Trophoblast cell (in vitro differentiated cells and primary cell): ENCODE measurements around the gene KCTD7.
"Not testable (repeated sequence)": the region's sequence is repeated elsewhere in the genome, so short reads cannot be mapped to it uniquely, and the experiment has no call there.

ENCODE experiments used
- DNase-seq, 2 donors: peaks; one replicate each; pipeline ENCODE4 v3.0.0-alpha.2; 2016
- H2AFZ ChIP-seq: 2 replicates; pipeline ENCODE4 v1.6.1; 2013; ENCODE audit warnings: low read length, moderate library complexity, mild to moderate bottlenecking; ENCODE audit not compliant: insufficient read depth, poor library complexity
- H2AK5ac ChIP-seq: 2 replicates; pipeline ENCODE4 v1.6.1; 2013; ENCODE audit warnings: mild to moderate bottlenecking, low read length
- H2BK120ac ChIP-seq: 2 replicates; pipeline ENCODE4 v1.6.1; 2013; ENCODE audit warnings: low read length, mild to moderate bottlenecking, moderate library complexity; ENCODE audit not compliant: insufficient read depth, poor library complexity
- H2BK12ac ChIP-seq: 2 replicates; pipeline ENCODE4 v1.6.1; 2013; ENCODE audit warnings: mild to moderate bottlenecking, low read length, moderate library complexity
- H2BK5ac ChIP-seq: 2 replicates; pipeline ENCODE4 v1.6.1; 2013; ENCODE audit warnings: low read length, low read depth, moderate library complexity, mild to moderate bottlenecking; ENCODE audit not compliant: poor library complexity
- H3K14ac ChIP-seq: 2 replicates; pipeline ENCODE4 v1.6.1; 2013; ENCODE audit warnings: mild to moderate bottlenecking, low read length
- H3K18ac ChIP-seq: 2 replicates; pipeline ENCODE4 v1.6.1; 2013; ENCODE audit warnings: mild to moderate bottlenecking, low read length
- H3K23ac ChIP-seq: 2 replicates; pipeline ENCODE4 v1.6.1; 2013; ENCODE audit warnings: low read length
- H3K27ac ChIP-seq: 2 replicates; pipeline ENCODE4 v1.5.1; 2013; ENCODE audit warnings: low read depth, mild to moderate bottlenecking, inconsistent platforms, low read length, moderate library complexity
- H3K27me3 ChIP-seq: 2 replicates; pipeline ENCODE4 v1.6.1; 2013; ENCODE audit warnings: inconsistent platforms, mild to moderate bottlenecking, low read length, moderate library complexity; ENCODE audit not compliant: insufficient read depth
- H3K36me3 ChIP-seq, 2 experiments: 1 replicate in 1 of 2; 2 replicates in 1 of 2; pipeline ENCODE4 v1.6.1; 2013; ENCODE audit warnings: low read length in 2 of 2, mild to moderate bottlenecking in 2 of 2, moderate library complexity in 1 of 2; ENCODE audit not compliant: insufficient read depth in 2 of 2, control insufficient read depth in 1 of 2
- H3K4ac ChIP-seq: 2 replicates; pipeline ENCODE4 v1.6.1; 2013; ENCODE audit warnings: low read depth, mild to moderate bottlenecking, low read length, moderate library complexity
- H3K4me1 ChIP-seq, 2 experiments: 1 replicate in 1 of 2; 2 replicates in 1 of 2; pipeline ENCODE4 v1.6.1; 2013; ENCODE audit warnings: low read length in 2 of 2, mild to moderate bottlenecking in 2 of 2, moderate library complexity in 1 of 2; ENCODE audit not compliant: insufficient read depth in 2 of 2, control insufficient read depth in 1 of 2
- H3K4me2 ChIP-seq: 2 replicates; pipeline ENCODE4 v1.6.1; 2013; ENCODE audit warnings: inconsistent platforms, mild to moderate bottlenecking, low read length, moderate library complexity
- H3K4me3 ChIP-seq: 2 replicates; pipeline ENCODE4 v1.5.1; 2013; ENCODE audit warnings: mild to moderate bottlenecking, low read depth, low read length, inconsistent platforms
- H3K79me1 ChIP-seq: one replicate; pipeline ENCODE4 v1.6.1; 2013; ENCODE audit warnings: low read length
- H3K79me2 ChIP-seq: 2 replicates; pipeline ENCODE4 v1.6.1; 2013; ENCODE audit warnings: low read length, mild to moderate bottlenecking; ENCODE audit not compliant: control insufficient read depth, insufficient read depth, poor library complexity
- H3K9ac ChIP-seq: 2 replicates; pipeline ENCODE4 v1.6.1; 2013; ENCODE audit warnings: mild to moderate bottlenecking, low read length
- H3K9me3 ChIP-seq: 2 replicates; pipeline ENCODE4 v1.6.1; 2013; ENCODE audit warnings: low read depth, mild to moderate bottlenecking, control low read depth, inconsistent platforms, low read length; ENCODE audit not compliant: insufficient read depth
- H4K12ac ChIP-seq: 2 replicates; pipeline ENCODE4 v1.6.1; 2013; ENCODE audit warnings: low read depth, mild to moderate bottlenecking, low read length, moderate library complexity
- H4K8ac ChIP-seq: 2 replicates; pipeline ENCODE4 v1.6.1; 2013; ENCODE audit warnings: low read depth, mild to moderate bottlenecking, low read length, moderate library complexity
- H4K91ac ChIP-seq: one replicate; pipeline ENCODE4 v1.6.1; 2013; ENCODE audit warnings: low read depth, mild to moderate bottlenecking, low read length, moderate library complexity
- WGBS: extraction: QIAGEN DNeasy Blood & Tissue Kit; methylation state at CpG from one replicate; pipeline ENCODE4 v1.1.7; 2013; ENCODE audit warnings: missing lambda C conversion rate; ENCODE audit not compliant: insufficient read length, insufficient coverage; ENCODE audit errors: extremely low coverage; 5-methylcytosine and 5-hydroxymethylcytosine counted together

KCTD7 gene

DNA sequence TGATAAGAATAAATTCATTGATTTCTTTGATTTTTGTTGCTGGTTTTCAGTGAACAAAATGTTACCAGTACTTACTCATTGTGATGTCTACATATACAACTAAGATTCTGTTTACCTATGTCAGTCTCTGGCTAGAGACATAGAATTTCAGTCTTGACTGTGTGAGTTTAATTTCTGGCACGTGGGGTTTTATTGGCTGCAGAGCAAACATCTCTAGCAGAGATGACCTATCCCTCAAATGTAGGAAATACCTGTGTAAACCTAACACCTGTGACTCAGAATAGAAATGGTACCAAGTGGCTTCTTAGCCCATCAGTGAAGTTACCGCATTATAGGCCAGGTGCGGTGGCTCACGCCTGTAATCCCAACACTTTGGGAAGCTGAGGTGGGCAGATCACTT lies 57.0 kb downstream of the KCTD7 start:
- H2AK5ac ChIP-seq, H3K27ac ChIP-seq, H3K36me3 ChIP-seq, H3K9ac ChIP-seq, H3K4me1 ChIP-seq, H2BK120ac ChIP-seq, H3K4me2 ChIP-seq, H3K27me3 ChIP-seq, H3K4ac ChIP-seq, H3K23ac ChIP-seq, DNase-seq, H2BK5ac ChIP-seq, H2BK12ac ChIP-seq, H3K9me3 ChIP-seq, H4K8ac ChIP-seq, H4K12ac ChIP-seq, H3K18ac ChIP-seq, H3K4me3 ChIP-seq, H2AFZ ChIP-seq, H3K14ac ChIP-seq, H4K91ac ChIP-seq: not testable (repeated sequence)
- WGBS: no CpG with 5 or more reads among the region's 4 CpGs
- Histone ChIP-seq H3K79me1 (peaks cover 14% of the 10 kb centered on the region), H3K79me2 (peaks cover 14% of the 10 kb centered on the region)

DNA sequence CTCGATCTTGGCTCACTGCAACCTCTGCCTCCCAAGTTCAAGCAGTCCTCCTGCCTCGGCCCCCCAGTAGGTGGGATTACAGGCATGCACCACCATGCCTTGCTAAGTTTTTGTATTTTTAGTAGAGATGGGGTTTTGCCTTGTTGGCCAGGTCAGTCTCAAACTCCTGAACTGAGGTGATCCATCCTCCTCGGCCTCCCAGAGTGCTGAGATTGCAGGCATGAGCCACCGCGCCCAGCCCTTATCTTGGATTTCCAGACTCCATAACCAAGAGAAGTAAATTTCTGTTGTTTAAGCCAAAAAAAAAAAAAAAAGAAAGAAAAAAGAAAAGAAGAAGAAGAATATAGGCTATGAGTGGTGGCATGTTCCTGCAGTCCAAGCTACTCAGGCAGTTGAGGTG lies 58.5 kb downstream of the KCTD7 start:
- no peak overlapping the region for H3K18ac ChIP-seq
- no peaks in the 10 kb centered on the region for H3K9me3 ChIP-seq
- peaks cover 4 to 7% of the 10 kb centered on the region in 2 experiments for H3K4me1 ChIP-seq
- H3K4me2 ChIP-seq: no peak overlapping the region
- peak overlapping the region; percentile 43 for H4K12ac ChIP-seq
- H3K14ac ChIP-seq: no peak overlapping the region
- H4K91ac ChIP-seq: no peak overlapping the region
- no peak overlapping the region for H2BK5ac ChIP-seq
- H3K79me1 ChIP-seq: peaks cover 6% of the 10 kb centered on the region
- no peak overlapping the region for H3K23ac ChIP-seq
- no peak overlapping the region for H2AK5ac ChIP-seq
- H3K4ac ChIP-seq: no peak overlapping the region
- H3K4me3 ChIP-seq: no peak overlapping the region
- no peak overlapping the region for H3K9ac ChIP-seq
- no peak overlapping the region for H4K8ac ChIP-seq
- no peaks in the 10 kb centered on the region for H3K36me3 ChIP-seq
- no peak overlapping the region for H2AFZ ChIP-seq
- DNase-seq: no peak
- H2BK120ac ChIP-seq: no peak overlapping the region
- no peaks in the 10 kb centered on the region for H3K27me3 ChIP-seq
- H3K79me2 ChIP-seq: peaks cover 6% of the 10 kb centered on the region
- H3K27ac ChIP-seq: no peak overlapping the region
- no CpG with 5 or more reads among the region's 5 CpGs for WGBS
- no peak overlapping the region for H2BK12ac ChIP-seq

DNA sequence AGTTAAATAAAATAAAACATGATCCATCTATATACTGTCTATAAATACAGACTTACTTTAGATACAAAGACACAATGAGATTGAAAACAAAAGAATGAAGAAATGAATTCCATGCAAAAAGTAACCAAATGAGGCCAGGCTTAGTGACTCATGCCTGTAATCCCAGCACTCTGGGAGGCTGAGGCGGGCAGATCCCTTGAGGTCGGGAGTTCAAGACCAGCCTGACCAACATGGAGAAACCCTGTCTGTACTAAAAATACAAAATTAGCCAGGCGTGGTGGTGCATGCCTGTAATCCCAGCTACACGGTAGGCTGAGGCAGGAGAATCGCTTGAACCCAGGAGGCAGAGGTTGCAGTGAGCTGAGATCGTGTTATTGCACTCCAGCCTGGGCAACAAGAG lies 59.0 kb downstream of the KCTD7 start:
- no CpG with 5 or more reads among the region's 6 CpGs for WGBS
- not testable (repeated sequence) for H3K14ac ChIP-seq, H3K18ac ChIP-seq, H3K79me2 ChIP-seq, H3K23ac ChIP-seq, H3K27me3 ChIP-seq, H4K12ac ChIP-seq, H4K8ac ChIP-seq, H3K4ac ChIP-seq, H2AK5ac ChIP-seq, H3K4me2 ChIP-seq, H3K4me3 ChIP-seq, H2BK120ac ChIP-seq, DNase-seq, H2BK12ac ChIP-seq, H2BK5ac ChIP-seq, H3K36me3 ChIP-seq, H3K79me1 ChIP-seq, H4K91ac ChIP-seq, H3K4me1 ChIP-seq, H2AFZ ChIP-seq, H3K9ac ChIP-seq, H3K27ac ChIP-seq, H3K9me3 ChIP-seq

DNA sequence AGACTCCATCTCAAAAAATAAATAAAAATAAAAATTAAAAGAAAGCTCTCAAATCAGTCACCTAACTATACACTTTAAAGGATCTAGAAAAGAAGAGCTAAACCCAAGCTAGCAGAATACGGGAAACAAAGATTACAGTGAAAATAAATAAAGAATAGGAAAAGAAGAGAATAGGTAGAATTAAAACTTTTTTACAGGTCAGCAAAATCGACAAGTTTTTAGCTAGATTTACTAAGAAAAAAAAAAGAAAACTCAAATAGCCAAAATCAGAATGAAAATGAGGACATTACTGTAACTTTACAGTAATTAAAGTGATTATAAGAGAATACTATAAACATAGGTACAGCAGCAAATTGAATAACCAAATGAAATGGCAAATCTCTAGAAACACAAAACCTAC lies 60.4 kb downstream of the KCTD7 start:
- Histone ChIP-seq H3K23ac (no peak overlapping the region), H3K4ac (no peak overlapping the region), H4K91ac (no peak overlapping the region), H3K79me2 (no peaks in the 10 kb centered on the region), H3K9me3 (no peaks in the 10 kb centered on the region), H3K4me2 (no peak overlapping the region), H3K4me3 (no peak overlapping the region), H2BK120ac (no peak overlapping the region), H3K9ac (no peak overlapping the region), H2BK12ac (no peak overlapping the region), H2AK5ac (no peak overlapping the region), H3K14ac (no peak overlapping the region), H3K18ac (no peak overlapping the region), H3K27ac (no peak overlapping the region), H3K4me1 (peaks cover 0 to 2% of the 10 kb centered on the region in 2 experiments), H4K8ac (no peak overlapping the region), H3K79me1 (no peaks in the 10 kb centered on the region), H2AFZ (no peak overlapping the region), H3K36me3 (peaks cover 3 to 10% of the 10 kb centered on the region in 2 experiments), H4K12ac (no peak overlapping the region), H2BK5ac (no peak overlapping the region), H3K27me3 (no peaks in the 10 kb centered on the region)
- WGBS: no CpG with 5 or more reads among the region's 2 CpGs
- DNase-seq: no peak
